RWPE1 (cell line): ENCODE measurements around the gene PTCH2.

ENCODE experiments used
- CTCF ChIA-PET: fragments of 350-600 bp; sonication (Branson Sonifier 250); formaldehyde crosslinking; extraction: SDS; loops from one replicate; lab custom pipeline; 2021; lab: Yijun Ruan, JAX
- POLR2A ChIA-PET: fragments of 400-600 bp; formaldehyde crosslinking; extraction: SDS; loops from one replicate; lab custom pipeline; 2020; ENCODE audit warnings: antibody characterized with exemption; ENCODE audit not compliant: low non-redundant PET; lab: Yijun Ruan, JAX
- DNase-seq: peaks from one replicate; pipeline ENCODE4 v3.0.0; 2012; ENCODE audit warnings: low spot score
- H3K27ac ChIP-seq: fragments of 450-650 bp; 2 replicates; pipeline ENCODE4 v1.5.1; 2017
- CTCF ChIP-seq: fragments of 450-650 bp; conservative IDR thresholded peaks from 2 replicates; pipeline ENCODE4 v1.5.1; 2017; ENCODE audit warnings: low read depth, mild to moderate bottlenecking

The PTCH2 gene

GRCh38 chr1:44821240-44821715 lies 21.8 kb downstream of the PTCH2 start:
- DNase-seq = no peak
- no peak for TF ChIP-seq CTCF
- peak overlapping the region; percentile 94 for H3K27ac ChIP-seq
- CTCF ChIA-PET = interaction anchor here (0.7 to 1.4 kb wide), 3 partner anchors 10 to 14 kb away, joined by 3 to 4 read pairs (median 3); no protein-coding TSS in a partner anchor
- POLR2A ChIA-PET = no interaction called here

- peak overlapping the region; percentile 94 for H3K27ac ChIP-seq
- ChIA-PET CTCF (interaction anchor here (0.6 to 1.0 kb wide), 3 partner anchors 11 to 462 kb away, joined by 3 read pairs; no protein-coding TSS in a partner anchor), POLR2A (no interaction called here)
- no peak for DNase-seq
- TF ChIP-seq CTCF = no peak
Measured at GRCh38 chr1:44820328-44821239, 22.5 kb downstream of the PTCH2 start.

- CTCF ChIA-PET = interaction anchor here (0.6 kb wide), 1 partner anchor 463 kb away, joined by 3 read pairs; no protein-coding TSS in a partner anchor
- no peak for TF ChIP-seq CTCF
- POLR2A ChIA-PET = interaction anchor here (0.7 to 1.0 kb wide), 3 partner anchors 12 to 191 kb away, joined by 3 to 4 read pairs (median 3); partner anchors contain the start of gene HECTD3
- peak overlapping the region; percentile 94 for H3K27ac ChIP-seq
- DNase-seq = peak; percentile 81
Measured at GRCh38 chr1:44819608-44820327, 23.3 kb downstream of the PTCH2 start.

- ChIA-PET CTCF (no interaction called here), POLR2A (interaction anchor here (0.7 to 1.0 kb wide), 3 partner anchors 12 to 192 kb away, joined by 3 to 4 read pairs (median 3); partner anchors contain the start of gene HECTD3)
- H3K27ac ChIP-seq = peak overlapping the region; percentile 94
- TF ChIP-seq CTCF = no peak; the same call in 1 of the 2 replicates
- DNase-seq = no peak
Measured at GRCh38 chr1:44819196-44819607, 23.9 kb downstream of the PTCH2 start.

- CTCF ChIA-PET = interaction anchor here (0.9 kb wide), 1 partner anchor 18 kb away, joined by 3 read pairs; the partner anchor contains the start of gene PLK3
- POLR2A ChIA-PET = no interaction called here
Measured at GRCh38 chr1:44817771-44818495, 25.1 kb downstream of the PTCH2 start.

More at GRCh38 chr1:44817771-44818495, 25.1 kb downstream of the PTCH2 start:
- DNase-seq = no peak
- no peak for TF ChIP-seq CTCF
- peak overlapping the region; percentile 94 for H3K27ac ChIP-seq
